ENCODE results near the gene TNS3. TPM values are rescaled to one million over a fixed set of nuclear protein-coding genes. Genes with fewer than 3 reads are reported as not detected.

Gene TNS3
- total and polyA plus RNA-seq, 7 donors = 17.4 to 43.8 (median 28.8) TPM

GRCh38 chr7:47573758-47574481, 8.0 kb downstream of the TNS3 start:
- intact Hi-C loops (cut with DNase I) = loop anchor here (5.0 to 10.0 kb wide), 4 partner anchors 37 to 141 kb away; no protein-coding TSS in a partner anchor

GRCh38 chr7:47572939-47573757, 8.8 kb downstream of the TNS3 start:
- Histone ChIP-seq H3K4me1 (peaks cover 0 to 85% (median 79%) of the 10 kb centered on the region in 4 donors), H3K36me3 (no peaks in the 10 kb centered on the region), H3K27ac (peak overlapping the region; percentile 62 to 87 (median 78)), H3K9me3 (no peaks in the 10 kb centered on the region), H3K27me3 (no peaks in the 10 kb centered on the region), H3K4me3 (no peak overlapping the region)
- no peak for DNase-seq
- intact Hi-C loops (cut with DNase I) = loop anchor here (5.0 to 10.0 kb wide), 4 partner anchors 36 to 142 kb away; no protein-coding TSS in a partner anchor
- WGBS, 2 donors = 38 to 77% methylated on average over 19 of the region's 19 CpGs
- no peak for TF ChIP-seq CTCF (IDR thresholded peaks at IDR 0.05)
- no peak for TF ChIP-seq EP300 (IDR thresholded peaks at IDR 0.05)
- TF ChIP-seq POLR2AphosphoS5 (IDR thresholded peaks at IDR 0.05) = no peak
- TF ChIP-seq POLR2A (IDR thresholded peaks at IDR 0.05) = no peak

More at GRCh38 chr7:47573758-47574481, 8.0 kb downstream of the TNS3 start:
- no peaks in the 10 kb centered on the region for H3K9me3 ChIP-seq
- H3K4me1 ChIP-seq = peaks cover 0 to 92% (median 86%) of the 10 kb centered on the region in 4 donors
- no peaks in the 10 kb centered on the region for H3K36me3 ChIP-seq
- H3K27ac ChIP-seq = peak overlapping the region; percentile 62 to 87 (median 78)
- WGBS, 2 donors = 7 to 28% methylated on average over 11 of the region's 11 CpGs
- DNase-seq = no peak
- H3K27me3 ChIP-seq = no peaks in the 10 kb centered on the region
- no peak overlapping the region for H3K4me3 ChIP-seq
- TF ChIP-seq EP300 (IDR thresholded peaks at IDR 0.05) = no peak
- TF ChIP-seq POLR2AphosphoS5 (IDR thresholded peaks at IDR 0.05) = peak in 1 of 4 donors; percentile 42

- WGBS, 2 donors = 14 to 52% methylated on average over 14 of the region's 14 CpGs
- H3K36me3 ChIP-seq = no peaks in the 10 kb centered on the region
- TF ChIP-seq POLR2AphosphoS5 (IDR thresholded peaks at IDR 0.05) = no peak
- TF ChIP-seq POLR2A (IDR thresholded peaks at IDR 0.05) = no peak
- no peak for TF ChIP-seq CTCF (IDR thresholded peaks at IDR 0.05)
- no peak for TF ChIP-seq EP300 (IDR thresholded peaks at IDR 0.05)
- no peak overlapping the region for H3K4me3 ChIP-seq
- H3K27me3 ChIP-seq = no peaks in the 10 kb centered on the region
- no peaks in the 10 kb centered on the region for H3K9me3 ChIP-seq
- H3K27ac ChIP-seq = peak overlapping the region; percentile 63 to 87 (median 78)
- DNase-seq = no peak
- intact Hi-C loops (cut with DNase I) = loop anchor here (5.0 to 10.0 kb wide), 4 partner anchors 35 to 143 kb away; no protein-coding TSS in a partner anchor
- H3K4me1 ChIP-seq = peaks cover 0 to 74% (median 68%) of the 10 kb centered on the region in 4 donors
These were observed 9.8 kb downstream of the TNS3 start for GRCh38 chr7:47572094-47572445.

GRCh38 chr7:47571331-47572093, 10.4 kb downstream of the TNS3 start:
- TF ChIP-seq EP300 (IDR thresholded peaks at IDR 0.05) (no peak), CTCF (IDR thresholded peaks at IDR 0.05) (no peak), POLR2A (IDR thresholded peaks at IDR 0.05) (no peak), POLR2AphosphoS5 (IDR thresholded peaks at IDR 0.05) (peak in 2 of 4 donors; percentile 16 to 19)
- peak overlapping the region in 1 of 4 donors; percentile 23 for H3K4me3 ChIP-seq
- intact Hi-C loops (cut with DNase I) = loop anchor here (5.0 to 10.0 kb wide), 4 partner anchors 34 to 143 kb away; no protein-coding TSS in a partner anchor
- no peaks in the 10 kb centered on the region for H3K27me3 ChIP-seq
- H3K27ac ChIP-seq = peak overlapping the region; percentile 63 to 87 (median 78)
- H3K36me3 ChIP-seq = no peaks in the 10 kb centered on the region
- no peaks in the 10 kb centered on the region for H3K9me3 ChIP-seq
- peaks cover 0 to 68% (median 63%) of the 10 kb centered on the region in 4 donors for H3K4me1 ChIP-seq
- peak; percentile 84 for DNase-seq
- WGBS, 2 donors = 6 to 16% methylated on average over 24 of the region's 24 CpGs
